GM10248 (cell line): ENCODE measurements around the gene FGD4.

Source experiments
- CTCF ChIA-PET: fragments of 300-600 bp; sonication (Branson Sonifier 250); formaldehyde crosslinking; extraction: SDS; loops from one replicate; lab custom pipeline; 2021; ENCODE audit warnings: antibody characterized with exemption; lab: Yijun Ruan, JAX
- POLR2A ChIA-PET: fragments of 350-650 bp; sonication (Branson Sonifier 250); formaldehyde crosslinking; extraction: SDS; loops from one replicate; lab custom pipeline; 2020; ENCODE audit warnings: antibody characterized with exemption; lab: Yijun Ruan, JAX
- DNase-seq: peaks from one replicate; pipeline ENCODE4 v3.0.0; 2012; ENCODE audit errors: extremely low spot score
- TF ChIP-seq, protein P1 (sequence below): IDR thresholded peaks from 2 replicates; pipeline ENCODE4 v1.5.1; 2012; ENCODE audit warnings: mild to moderate bottlenecking, low read depth; ENCODE audit errors: extremely low read depth, missing control alignments, control extremely low read depth

The FGD4 gene

DNA sequence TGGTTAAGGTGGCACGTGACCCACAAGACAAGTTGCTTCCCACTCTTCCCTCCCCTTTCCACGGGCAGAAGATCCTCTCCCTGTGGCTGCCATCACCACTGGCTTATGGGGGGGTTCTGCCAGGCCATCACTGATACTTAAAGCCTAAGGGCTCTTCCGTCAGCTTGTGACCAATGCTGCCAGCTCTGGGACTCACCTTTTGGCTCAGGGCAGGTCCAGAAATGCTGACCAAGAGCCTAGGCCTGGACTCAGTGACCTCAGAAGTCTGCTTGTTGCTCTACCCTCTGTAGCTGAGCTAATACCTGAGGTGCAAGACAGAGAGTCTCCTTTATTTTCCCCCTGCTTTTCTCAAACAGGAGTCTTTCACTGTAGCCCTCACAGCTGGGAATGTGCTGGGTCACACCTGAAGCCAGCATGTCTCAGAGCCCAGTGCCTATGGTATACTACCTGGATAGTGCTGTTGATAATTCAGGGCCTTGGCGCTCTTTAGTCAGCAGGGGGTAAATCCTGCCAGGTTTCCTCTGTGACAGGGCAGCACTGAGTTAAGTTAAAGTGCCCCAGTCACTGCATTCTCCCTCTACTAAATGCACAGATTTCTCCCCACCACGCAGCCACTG lies 19.7 kb downstream of the FGD4 start:
- TF ChIP-seq, protein P1, sequence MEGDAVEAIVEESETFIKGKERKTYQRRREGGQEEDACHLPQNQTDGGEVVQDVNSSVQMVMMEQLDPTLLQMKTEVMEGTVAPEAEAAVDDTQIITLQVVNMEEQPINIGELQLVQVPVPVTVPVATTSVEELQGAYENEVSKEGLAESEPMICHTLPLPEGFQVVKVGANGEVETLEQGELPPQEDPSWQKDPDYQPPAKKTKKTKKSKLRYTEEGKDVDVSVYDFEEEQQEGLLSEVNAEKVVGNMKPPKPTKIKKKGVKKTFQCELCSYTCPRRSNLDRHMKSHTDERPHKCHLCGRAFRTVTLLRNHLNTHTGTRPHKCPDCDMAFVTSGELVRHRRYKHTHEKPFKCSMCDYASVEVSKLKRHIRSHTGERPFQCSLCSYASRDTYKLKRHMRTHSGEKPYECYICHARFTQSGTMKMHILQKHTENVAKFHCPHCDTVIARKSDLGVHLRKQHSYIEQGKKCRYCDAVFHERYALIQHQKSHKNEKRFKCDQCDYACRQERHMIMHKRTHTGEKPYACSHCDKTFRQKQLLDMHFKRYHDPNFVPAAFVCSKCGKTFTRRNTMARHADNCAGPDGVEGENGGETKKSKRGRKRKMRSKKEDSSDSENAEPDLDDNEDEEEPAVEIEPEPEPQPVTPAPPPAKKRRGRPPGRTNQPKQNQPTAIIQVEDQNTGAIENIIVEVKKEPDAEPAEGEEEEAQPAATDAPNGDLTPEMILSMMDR: no peak
- ChIA-PET POLR2A (no interaction called here), CTCF (interaction anchor here (1.4 kb wide), 1 partner anchor 53 kb away, joined by 3 read pairs; no protein-coding TSS in a partner anchor)
- no peak for DNase-seq

DNA sequence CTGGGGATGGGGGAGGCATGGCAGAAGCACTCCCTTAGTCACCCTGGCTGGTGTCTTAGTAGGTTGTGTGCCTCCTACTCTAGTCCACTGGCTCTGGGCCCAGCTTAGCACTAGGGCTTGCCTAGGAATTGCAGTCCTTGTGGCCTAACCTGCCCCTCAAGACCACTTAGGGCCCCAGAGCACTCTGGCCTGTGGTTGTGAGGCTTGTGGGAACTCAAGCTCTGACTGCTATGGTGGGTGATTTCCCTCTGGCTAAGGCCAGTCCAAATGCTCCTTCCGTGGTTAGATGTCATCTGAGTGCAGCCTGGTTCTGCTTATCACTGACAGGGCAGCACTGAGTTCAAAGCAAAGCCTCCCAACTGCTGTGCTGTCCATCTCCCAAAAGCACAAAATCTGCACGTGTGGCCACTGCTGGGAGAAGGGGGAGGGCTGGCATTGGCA lies 20.2 kb downstream of the FGD4 start:
- DNase-seq: no peak
- TF ChIP-seq, protein P1: no peak
- CTCF ChIA-PET: interaction anchor here (1.3 to 1.4 kb wide), 2 partner anchors 54 to 336 kb away, joined by 3 to 4 read pairs; partner anchors contain the start of gene YARS2
- POLR2A ChIA-PET: no interaction called here

DNA sequence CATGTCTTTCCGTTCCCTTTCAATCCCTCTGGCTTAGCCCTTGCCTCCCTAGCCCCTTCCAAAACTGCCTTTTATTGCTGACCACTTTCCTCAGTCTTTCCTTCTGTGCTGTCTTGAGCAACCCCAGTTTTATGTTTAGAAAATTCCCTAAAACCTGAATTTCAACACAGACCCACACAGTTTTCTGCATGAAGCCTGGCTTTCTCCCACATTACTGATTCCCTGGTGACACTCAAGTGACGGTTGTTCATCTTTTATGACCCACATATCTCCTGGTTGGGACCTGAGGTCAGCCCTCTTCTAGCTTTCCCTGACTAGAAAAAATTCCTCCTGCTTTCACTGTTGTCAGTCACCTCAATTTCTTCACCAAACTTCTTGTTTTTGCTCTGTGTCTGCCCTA lies 21.0 kb downstream of the FGD4 start:
- DNase-seq: no peak
- POLR2A ChIA-PET: no interaction called here
- TF ChIP-seq, protein P1: no peak
- CTCF ChIA-PET: interaction anchor here (1.3 kb wide), 1 partner anchor 335 kb away, joined by 4 read pairs; the partner anchor contains the start of gene YARS2

DNA sequence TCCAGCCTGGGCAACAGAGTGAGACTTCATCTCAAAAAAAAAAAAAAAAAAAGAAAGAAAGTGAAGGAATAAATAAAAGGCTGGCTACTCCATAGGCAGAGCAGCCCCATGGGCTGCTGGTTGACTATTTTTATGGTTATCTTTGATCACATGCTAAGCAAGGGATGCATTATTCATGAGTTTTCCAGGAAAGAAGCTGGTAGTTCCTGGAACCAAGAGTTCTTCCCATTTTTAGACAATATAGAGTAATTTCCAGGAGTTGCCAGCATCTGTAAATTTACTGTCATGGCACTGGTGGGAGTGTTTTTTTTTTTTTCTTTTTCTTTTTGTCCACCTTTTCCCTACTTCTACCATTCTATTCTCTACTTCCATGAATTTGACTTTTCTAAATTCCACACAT lies 24.2 kb downstream of the FGD4 start:
- no peak for DNase-seq
- ChIA-PET POLR2A (no interaction called here), CTCF (no interaction called here)
- TF ChIP-seq, protein P1: no peak

DNA sequence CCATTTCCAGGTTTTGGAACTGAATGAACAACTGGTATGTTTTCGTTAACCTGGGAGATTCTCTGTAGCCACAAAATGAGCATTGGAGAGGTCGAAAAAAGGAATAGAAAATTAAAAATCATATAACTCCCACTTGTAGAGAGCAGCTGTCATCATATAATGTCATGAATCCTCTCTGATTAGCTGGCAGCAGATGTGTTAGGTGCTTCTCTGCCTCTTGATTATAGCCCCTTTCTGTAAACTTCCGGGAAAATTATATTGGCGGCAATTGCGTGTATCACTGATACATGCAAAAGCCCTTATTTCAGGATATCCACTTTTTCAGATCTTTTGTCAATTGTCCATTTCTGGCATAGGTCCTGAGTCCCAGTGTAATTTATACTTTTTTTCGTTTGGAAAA lies 31.7 kb downstream of the FGD4 start:
- no peak for DNase-seq
- TF ChIP-seq, protein P1: no peak
- ChIA-PET CTCF (no interaction called here), POLR2A (no interaction called here)

DNA sequence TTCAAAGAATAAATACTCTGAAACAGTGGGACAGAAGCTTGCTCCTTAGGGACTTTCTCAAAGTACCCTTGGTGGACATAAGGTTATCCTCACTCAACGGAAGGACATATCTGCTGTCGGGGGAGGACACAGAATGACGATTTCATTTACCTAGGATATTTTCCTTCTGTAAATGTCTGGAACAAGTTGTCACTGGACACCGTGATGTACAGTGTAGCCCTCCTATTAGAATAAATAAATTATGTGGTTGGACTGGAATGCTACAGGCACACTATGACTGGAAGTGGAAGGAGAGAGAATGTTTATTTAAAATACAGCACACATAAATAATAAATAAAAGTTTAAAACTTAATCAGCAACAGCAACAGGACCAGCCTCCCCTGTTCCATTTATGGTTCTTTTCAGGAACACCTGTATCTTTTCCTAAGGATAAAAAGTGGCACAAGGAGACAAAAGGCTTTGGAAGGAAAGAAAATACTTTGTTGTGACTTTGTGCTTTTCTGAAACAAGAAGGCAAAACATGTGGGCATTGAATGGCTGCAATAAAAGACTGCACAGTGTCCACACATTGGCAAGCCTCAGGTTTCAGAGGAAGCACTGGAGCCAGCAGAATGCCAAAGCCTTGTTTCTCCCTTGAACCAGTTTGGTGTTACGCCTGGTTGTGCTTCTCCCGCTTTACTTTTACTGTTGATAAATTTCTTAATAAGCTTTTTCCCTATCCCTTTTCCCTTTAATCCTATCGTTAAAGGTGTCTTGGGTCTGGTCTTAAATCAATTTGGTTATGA lies 36.8 kb downstream of the FGD4 start:
- POLR2A ChIA-PET: no interaction called here
- CTCF ChIA-PET: interaction anchor here (1.1 to 1.3 kb wide), 2 partner anchors 16 to 236 kb away, joined by 3 read pairs; no protein-coding TSS in a partner anchor
- TF ChIP-seq, protein P1: no peak

More for the DNA sequence above, 36.8 kb downstream of the FGD4 start:
- DNase-seq: no peak
